DLD1 (cell line): ENCODE measurements around the gene GSG1L.

Experiments
- in situ Hi-C: cut with HindIII; loops from 2 replicates; pipeline ENCODE4 v1.10.0; 2017; ENCODE audit warnings: low sequenced_read_pairs

The GSG1L gene

DNA sequence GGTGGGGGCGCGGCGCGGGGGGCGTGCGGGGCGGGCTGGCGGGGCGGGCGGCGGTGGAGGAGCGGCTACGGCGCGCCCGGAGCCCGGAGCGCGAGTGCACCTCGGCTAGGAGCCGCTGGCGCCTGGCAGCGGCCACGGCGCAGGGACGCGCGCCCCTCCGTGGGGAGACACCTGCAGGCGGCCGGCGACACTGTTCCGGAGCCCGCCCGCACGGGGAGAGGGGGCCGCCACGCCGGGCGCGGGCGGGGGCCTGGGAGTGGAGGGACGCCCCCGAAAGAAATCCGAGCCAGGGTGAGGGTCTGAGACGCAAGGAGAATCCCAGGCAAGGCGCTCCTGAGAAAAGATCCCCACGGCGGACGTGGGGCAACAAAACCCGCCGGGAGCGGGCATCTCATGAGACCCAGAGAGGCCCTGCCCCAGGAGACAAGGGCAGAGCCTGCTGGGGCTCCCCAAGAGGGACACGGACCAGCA, at the start of gene GSG1L:
TSS of gene GSG1L (minus strand) at position 124 of the 471 bp plus-strand sequence. CDS start 290 bp downstream, outside the sequence.
- in situ Hi-C loops: no loop called here

DNA sequence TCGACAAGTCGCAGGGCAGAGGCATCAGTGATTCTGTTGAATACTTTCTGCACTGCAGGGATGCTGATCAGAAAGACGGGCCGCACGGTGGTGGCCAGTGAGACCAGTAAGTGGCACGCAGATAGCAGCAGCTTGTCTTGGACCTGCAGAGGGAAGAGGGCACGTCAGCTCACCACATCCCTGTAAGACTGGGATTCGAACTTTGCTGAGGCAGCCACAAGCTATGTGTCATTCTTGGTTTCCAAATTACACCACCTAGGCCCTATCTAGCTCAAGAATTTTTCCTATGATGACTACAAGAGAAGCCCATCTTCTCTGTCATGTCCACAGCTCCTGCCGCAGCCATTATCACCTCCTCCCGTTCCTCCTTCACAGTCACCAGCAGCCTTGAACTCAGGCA, 49.4 kb upstream of the GSG1L start:
- in situ Hi-C loops: no loop called here

DNA sequence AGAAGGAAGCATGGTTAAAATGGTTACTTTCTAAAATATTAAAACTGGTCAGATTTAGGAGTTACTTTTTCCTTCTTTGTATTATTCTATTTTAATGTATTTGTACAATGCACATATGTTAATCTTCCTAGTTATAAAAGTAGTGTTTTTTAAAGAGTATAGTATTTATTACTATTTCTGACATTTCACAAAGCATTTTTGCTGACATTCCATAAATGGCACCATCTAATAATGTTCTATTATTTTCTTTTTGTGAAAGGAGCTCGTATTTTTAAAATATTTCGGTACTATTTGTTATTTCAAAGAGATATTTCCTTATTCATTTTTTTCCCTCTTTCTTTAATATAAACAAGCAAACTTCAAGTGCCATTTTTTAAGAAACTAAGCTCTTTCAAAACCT, 47.5 kb upstream of the GSG1L start:
- in situ Hi-C loops: no loop called here

DNA sequence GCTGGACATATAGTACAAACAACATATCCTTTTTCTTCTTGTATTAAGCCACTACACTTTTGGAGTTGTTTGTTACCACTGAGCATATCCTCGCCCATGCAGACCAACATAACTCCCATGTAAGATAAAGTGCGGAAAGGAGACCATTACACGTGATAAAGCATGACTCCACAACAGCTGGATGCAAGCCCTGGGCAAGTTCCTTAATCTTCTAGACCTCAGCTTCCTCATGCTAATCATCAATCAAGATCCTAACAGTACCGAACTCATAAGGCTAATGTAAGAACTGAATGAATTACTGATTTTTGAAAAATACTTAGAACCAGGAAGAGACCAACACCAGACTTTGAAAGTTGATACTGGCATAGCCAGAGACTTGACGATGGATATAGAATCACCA, 47.0 kb upstream of the GSG1L start:
- in situ Hi-C loops: no loop called here

DNA sequence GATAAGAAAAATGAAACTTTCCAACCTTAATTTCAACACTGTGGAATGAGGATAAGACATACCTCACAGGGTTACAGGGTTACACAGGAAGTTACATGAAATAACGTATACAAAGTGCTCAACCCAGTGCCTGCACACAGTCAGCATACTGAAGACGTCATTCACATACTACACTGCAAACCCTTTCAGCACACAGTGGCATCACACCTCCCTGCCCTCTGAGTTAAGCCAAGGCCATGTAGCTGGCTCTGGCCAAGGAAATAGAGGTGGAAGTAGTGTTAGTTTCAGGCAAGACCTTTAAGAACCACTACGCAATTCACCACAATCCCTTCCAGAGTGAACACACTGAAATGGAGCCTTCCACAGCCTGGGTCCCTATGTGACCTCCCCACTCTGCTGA, 46.6 kb upstream of the GSG1L start:
- in situ Hi-C loops: no loop called here

DNA sequence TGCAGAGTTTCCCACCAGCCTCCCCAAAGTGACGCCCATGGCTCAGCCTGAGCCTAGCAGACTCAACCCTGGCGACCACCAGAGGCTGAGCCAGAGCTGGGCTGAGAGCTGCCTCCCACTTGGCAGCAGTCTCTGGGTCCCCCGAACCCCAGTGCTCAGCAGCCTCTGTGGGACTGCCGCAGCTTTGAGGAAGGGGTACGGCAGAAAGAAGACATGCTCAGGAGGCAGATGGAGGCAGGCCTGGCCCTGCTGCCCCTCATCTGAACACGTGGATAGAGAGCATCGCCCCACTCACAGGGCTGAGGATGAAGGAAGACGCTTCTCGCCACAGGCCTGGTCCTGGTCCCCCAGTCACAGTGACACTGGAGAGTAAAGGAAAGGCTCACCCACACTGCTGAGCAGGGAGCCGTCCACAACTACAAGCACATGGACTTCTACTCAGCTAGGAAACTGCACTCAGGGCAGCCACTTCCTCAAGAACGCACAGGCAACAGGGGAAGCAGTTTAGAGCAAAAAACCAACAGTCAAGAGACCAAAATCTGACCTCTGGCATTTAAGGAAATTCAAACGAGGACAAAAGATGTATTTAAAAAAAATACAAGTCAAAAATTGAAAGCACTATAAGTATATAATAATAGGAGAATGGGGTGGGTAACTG, 45.2 kb upstream of the GSG1L start:
- in situ Hi-C loops: no loop called here

DNA sequence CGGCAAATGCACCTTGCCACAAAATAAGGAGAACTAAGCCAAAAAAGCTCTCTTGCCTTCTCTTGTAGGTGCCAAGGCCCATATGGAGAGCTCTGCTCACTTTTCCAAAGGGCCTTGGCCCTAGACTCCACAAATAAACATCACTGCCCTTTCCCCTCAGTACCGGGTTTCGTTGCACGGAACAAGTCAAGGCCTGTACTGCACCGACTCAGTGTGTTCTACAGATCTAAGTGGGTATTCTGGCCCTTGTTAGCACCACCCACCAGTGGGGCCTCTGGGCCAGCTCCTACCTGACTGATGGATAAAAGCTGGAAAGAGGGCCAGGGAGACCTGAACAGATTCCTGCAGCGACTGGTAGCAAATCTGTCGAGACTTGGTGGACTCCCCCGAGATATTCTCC, 43.7 kb upstream of the GSG1L start:
- in situ Hi-C loops: no loop called here

DNA sequence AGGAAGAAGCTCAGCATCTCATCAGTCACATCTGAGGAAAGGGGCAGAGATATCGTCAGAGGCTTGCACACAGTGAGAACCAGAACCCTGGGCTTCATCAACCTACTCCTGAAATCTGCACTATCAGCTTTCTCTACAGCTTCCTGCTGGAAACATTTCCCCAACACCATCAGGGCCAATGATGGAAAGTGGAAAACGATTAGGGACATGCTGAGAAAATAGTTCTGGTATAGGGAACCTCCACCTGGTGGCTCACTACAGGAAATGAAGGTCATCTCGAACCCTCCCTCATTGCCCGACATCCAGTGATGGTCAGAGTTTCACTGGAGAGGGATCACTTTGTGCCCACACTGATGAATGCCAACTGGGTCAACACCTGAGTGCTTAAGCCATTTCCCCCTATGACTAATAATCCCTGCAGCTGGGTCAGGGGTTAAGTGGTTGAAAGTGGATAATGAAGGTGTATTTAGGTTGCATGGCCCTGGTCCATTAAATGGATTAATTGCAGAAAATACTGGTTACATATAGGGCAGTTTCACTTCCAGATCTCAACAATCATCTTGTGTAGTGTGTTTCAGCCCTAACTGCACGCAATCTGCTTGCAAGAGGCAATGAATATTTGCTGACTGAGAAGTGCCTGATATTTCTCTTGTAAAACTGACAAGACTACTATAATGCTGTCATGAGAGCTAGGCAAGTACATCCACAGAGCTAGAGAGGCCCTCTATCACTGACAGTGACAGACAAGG, 43.1 kb upstream of the GSG1L start:
- in situ Hi-C loops: no loop called here

DNA sequence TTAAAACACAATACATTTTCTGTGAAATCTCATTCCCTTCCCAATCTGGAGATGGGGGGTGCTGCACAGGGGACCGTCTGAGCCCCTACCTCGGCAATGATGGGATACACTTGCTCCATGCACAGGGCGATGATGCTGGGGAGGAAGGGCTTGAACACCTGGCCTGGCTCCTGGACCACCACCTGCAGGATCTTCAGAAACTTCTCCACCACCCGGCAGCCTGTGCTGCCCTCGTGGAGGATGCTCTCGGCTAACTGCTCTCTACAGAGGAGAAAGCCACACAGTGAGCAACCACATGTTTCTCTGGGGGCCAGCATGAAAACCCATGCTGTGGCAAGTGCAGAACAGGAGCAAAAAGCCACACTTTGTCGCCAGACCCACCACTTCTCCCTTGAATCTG, 42.4 kb upstream of the GSG1L start:
- in situ Hi-C loops: no loop called here

DNA sequence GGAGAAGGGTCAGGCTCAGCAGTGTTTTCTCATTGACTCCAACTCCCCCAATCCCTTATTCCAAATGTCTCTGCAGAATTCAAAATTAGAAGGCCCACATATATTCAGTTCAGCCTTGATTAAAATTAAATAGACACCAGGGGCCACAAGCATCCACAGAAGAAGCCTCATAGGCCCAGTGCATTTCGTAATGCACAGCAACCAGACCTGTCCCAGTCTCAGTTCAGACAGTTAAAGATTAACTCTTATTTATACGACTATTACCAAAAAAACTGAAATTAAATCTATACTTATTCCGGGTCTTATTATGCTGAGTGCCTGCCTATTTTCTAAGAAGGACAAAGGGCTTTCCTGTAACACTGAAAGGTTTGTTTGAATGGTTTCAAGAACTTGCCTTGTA, 41.8 kb upstream of the GSG1L start:
- in situ Hi-C loops: no loop called here

DNA sequence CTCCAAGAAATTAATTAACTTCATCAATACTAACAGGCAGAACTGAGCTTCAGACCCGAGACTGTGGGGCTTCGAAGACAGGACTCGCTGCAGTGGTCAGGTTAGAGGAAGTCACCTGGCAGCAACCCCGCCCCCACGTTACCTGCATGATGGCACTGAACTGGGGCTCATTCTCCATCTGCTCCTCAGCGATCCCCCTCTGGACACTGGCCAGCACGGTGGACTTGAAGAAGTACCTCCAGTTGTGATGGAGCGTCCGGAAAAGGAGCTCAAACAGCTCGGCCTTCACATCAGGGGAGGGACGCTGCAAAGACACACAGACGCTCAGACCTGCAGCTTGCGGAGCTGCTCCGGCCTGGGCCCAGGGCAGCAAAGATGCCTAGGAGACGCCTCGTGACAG, 40.9 kb upstream of the GSG1L start:
- in situ Hi-C loops: no loop called here

DNA sequence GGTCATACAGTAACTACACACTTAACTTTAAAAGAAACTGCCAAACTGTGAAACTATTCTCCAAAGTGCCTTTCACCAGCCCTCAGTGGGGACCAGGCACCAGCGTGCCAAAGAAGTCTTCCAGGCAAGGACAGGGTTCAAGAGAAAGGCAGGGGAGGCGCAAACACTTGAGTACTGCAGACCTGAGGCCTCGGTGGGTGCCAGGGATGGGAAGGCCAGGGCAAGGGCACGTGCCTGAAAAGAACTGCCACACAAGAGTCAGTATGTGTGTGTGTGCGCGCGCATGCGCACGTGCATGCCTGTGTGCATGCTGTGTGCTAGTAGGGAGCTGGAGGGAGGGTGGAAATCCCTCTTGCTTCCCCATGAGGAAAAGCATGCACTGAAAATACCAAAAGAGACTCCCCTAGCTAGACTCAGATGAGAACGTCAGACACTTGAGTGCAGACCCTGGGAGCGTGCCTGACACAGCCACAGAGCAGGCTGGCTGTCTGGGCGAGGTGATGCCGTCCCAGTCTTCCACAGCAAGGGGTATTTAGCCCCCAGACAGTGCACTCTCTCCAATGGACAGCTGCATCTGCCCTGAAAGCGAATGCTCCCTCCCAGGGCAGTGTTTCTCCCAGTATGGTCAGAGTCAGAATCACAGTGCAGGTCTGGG, 40.1 kb upstream of the GSG1L start:
- in situ Hi-C loops: no loop called here

DNA sequence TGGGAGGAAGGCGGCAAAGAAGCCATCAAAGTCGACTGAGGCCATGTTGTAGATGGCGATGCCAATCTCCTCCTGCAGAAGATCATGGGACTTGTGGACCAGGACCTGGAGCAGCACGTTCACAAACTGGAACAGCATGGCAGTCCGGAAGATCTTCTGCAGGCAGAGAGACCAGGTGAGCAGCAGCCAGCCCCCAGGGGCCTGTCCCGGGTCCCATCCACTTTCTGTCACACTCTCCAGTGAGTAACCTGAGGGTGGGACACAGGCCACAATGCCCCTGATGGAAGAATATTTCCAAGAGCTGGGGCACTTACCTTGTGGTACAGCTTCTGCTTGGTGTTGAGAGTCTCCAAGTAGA, 38.0 kb upstream of the GSG1L start:
- in situ Hi-C loops: no loop called here

DNA sequence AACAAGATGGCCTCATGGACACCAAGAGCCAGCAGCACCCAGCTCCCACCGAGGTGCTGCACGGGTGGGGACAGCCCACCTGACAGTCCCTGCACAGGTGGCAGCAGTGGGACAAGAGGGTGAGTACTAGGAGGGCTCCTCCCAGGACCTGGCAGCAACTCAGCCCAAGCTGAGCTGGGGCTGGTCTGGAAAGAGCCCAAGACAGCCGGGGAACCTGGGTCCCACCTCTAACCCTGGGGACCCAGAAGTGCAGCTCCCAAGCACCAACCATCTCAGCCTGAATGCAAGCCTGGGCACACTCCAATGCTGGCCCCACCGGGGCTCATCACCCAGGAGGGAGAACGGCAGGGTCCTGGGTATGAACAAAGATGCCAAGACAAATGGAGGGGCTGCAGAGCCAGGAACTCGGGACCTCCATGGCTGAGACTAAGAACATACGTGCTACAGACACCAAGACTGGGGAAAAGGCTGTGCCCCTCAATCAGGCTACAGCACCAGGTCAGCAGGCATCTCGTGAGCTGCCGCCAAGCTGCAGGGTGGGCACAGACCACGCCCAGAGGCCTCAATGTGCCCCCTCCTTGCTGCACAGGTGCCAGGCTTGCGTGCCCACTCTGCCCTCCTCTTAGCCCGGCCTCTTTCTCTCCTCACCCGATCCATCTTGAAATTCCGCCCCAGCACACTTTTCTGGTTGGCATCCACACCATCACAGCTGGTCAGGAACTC, 37.5 kb upstream of the GSG1L start:
- in situ Hi-C loops: no loop called here

DNA sequence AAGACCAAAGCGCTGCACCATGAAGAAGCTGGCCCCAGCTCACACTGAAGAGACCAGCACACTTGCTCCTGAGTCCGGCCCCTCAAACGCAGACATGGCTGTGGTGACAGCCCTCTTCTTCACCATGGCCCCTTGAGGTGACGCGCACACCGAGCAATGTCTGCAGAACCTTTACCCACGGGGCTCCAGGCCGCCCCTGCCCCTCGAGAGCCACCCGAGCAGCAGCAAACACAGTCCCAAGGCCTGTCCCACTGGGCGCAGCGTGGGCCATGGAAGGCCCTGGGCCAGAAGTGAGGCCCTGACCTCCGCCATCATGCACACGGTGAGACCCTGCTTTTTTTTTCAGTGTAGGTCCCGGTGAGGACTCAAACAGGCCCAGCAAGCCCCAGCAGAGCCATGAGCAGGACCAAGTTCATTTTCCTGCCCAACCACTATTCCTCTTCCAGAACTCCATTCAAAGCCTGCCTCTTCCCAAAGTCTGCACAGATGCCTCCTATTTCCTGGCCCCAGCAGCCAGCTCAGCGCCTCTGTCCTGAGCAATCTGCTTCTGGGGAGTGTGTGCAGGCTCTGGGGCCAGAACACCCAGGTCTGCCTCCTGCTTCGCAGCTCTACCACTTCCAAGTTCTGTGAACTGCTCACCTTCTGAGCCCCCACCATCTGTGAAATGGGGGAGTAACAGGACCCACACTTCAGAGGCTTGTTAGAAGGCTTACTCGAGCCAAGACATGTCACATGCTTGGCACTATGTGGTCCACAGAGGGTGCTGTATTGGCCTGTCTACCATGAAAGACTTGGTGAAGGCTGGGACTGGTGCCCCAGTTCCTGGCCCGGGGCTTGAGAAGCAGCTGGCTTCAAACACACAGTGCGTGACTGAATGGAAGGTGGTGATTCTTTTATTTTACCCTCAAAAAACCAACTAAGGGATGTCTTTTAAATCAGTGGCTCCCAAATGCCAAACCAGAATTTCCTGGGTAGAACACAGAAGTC, 35.7 kb upstream of the GSG1L start:
- in situ Hi-C loops: no loop called here

DNA sequence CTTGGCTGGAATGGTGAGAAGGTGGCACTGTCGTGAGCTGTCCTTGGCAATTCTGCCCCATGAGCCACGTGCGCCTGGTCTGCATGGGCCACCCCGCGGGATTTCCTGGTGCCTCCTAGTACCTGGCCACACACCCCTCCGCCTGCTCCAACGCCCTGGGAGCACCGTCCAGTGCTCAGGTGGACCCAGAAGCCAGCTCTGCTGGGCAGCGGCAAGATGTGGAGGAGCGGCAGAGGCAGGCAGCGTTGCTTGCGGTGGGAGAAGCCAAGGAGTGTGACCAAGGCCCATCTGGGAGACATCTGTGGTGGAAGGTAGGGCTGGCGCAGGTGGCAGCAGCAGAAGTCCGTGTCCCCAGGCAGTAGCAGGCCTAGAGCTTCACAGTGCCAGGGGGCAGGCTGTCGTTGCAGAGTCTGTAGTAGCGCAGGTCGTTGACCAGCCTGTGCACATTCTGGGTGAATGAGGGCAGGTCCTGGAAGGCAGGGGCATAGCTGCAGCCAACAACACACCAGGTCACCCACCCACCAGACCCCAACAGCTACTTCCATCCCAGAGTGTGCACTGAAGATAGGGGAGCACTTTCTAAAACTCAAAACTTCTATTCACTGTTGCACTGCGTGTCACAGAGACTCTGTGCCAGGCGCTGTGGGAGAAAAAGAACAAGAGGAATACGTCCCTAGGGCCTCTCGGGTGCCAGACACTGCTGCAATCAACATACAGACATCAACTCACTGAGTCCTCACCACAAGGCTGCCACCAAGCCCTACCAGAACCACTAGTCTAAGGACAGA, 34.9 kb upstream of the GSG1L start:
- in situ Hi-C loops: no loop called here

DNA sequence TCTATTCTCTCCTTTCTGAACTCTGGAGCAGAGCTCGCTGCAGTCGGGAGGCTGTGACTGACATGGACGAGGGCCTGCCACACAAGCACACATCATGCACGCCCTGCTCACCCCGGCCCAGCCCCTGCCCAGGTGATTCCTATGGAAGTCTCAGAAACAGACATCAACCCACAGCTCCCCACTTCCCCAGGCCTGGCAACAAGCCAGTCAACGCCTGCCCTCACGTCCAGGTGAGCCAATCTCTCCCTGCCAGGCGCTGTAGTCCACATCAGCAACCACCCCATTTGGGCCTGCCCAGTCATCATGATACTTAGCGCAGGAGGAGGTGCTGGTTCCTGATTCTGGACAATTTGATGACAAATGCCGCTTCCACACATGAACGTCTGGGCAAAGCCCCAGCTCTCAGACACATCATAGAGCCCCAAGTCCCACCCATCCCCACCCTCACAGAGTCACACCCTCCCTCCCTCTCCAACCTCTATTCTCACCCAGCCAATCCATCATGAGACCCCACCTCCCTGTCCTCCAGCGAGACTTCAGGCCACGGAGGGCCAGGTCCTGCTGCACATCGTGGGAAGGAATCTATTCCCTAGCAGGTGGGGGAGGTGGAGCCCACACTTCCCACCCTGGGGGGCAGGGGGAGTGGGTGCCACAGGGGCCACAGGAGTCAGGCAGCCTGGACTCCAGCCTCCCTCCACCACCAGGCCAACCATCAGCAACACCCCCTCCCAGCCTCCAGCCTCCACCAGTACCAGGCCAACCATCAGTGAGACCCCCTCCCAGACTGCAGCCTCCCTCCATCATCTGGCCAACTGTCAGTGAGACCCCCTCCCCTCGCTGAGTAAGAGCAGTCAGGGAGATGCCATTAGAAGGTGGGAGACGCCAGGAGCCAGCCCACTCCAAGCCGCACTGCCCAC, 33.7 kb upstream of the GSG1L start:
- in situ Hi-C loops: no loop called here

DNA sequence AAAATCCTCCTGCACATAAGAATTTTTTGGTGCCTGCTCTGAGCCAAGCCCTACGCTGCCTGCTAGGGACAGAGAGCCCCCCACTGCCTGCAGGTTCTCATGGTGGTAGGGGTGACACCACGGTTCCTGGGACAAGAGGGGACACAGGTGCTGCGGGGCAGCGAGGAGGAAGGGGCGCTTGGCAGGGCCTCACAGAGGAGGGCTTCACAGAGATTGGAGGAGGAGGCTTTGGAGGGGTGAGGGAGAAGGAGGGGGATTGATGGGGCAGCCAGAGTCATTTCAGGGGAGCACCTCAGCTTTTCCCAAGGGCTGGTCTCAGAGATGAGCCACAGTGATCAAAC, 29.8 kb upstream of the GSG1L start:
- in situ Hi-C loops: no loop called here
